ENCODE data around the gene SLC25A1.

Gene SLC25A1

DNA sequence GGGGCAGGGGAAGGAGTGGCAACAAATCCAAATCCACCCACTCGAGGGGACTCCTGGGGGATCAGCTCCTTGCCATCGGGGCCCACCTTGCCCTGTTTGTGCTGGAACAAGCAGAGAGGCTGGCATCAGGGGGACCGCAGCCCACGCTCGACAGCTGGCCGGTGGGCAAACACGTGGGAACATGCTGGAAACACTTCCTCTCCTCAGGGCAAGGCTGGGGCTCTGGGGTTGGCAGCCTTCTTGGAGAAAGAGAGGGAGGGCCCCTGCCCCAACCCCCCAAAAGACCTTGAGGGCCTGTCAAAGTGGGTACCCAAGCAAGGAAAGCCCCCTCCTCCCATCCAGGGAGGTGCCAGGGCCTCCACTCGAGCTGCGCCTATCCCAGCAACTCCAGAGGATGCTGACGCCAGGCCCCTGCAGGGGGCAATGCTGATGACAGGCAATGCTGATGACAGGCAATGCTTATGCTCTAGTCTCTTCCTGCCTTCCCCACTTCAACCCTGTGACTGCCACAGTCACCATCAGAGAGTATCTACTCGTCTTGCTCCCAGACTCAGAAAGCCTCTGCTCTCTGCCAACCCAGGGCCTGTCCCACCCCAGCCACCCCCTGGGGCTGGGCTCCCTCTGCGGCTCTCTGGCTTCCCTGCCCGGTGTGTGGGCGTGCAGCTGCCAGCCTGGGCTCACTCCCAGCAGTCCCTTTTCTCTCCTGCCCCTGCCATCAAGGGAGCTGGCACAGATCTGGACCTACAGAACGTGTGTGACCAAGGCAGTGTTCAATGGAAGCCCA is 40.1 kb downstream of the SLC25A1 start:
- peaks cover 25% of the 10 kb centered on the region; the same call in 1 of the 2 replicates for H3K36me3 ChIP-seq (ENCODE audit: insufficient read depth, low read length)
- H4K20me1 ChIP-seq (ENCODE audit: insufficient read depth, low read length, poor library complexity, severe bottlenecking): no peaks in the 10 kb centered on the region
- no peaks in the 10 kb centered on the region for H3K4me1 ChIP-seq (ENCODE audit: insufficient read depth, low read length, poor library complexity, severe bottlenecking)
- H3K4me3 ChIP-seq (ENCODE audit: low read length, poor library complexity, severe bottlenecking): no peak overlapping the region
- H2AFZ ChIP-seq (ENCODE audit: low read length): no peak overlapping the region
- no peak overlapping the region for H3K9ac ChIP-seq (ENCODE audit: low read depth, low read length, poor library complexity, severe bottlenecking)
- no peaks in the 10 kb centered on the region for H3K9me2 ChIP-seq (replicated peaks; ENCODE audit: low read depth, low read length)
- H3F3A ChIP-seq (ENCODE audit: low read depth): no peaks in the 10 kb centered on the region
- no peaks in the 10 kb centered on the region for H3K9me3 ChIP-seq (ENCODE audit: insufficient read depth, low read depth, low read length)
- TF ChIP-seq EZH2phosphoT487 (IDR thresholded peaks at IDR 0.05; ENCODE audit: borderline replicate concordance): no peak
- TF ChIP-seq, protein P1, sequence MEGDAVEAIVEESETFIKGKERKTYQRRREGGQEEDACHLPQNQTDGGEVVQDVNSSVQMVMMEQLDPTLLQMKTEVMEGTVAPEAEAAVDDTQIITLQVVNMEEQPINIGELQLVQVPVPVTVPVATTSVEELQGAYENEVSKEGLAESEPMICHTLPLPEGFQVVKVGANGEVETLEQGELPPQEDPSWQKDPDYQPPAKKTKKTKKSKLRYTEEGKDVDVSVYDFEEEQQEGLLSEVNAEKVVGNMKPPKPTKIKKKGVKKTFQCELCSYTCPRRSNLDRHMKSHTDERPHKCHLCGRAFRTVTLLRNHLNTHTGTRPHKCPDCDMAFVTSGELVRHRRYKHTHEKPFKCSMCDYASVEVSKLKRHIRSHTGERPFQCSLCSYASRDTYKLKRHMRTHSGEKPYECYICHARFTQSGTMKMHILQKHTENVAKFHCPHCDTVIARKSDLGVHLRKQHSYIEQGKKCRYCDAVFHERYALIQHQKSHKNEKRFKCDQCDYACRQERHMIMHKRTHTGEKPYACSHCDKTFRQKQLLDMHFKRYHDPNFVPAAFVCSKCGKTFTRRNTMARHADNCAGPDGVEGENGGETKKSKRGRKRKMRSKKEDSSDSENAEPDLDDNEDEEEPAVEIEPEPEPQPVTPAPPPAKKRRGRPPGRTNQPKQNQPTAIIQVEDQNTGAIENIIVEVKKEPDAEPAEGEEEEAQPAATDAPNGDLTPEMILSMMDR (conservative IDR thresholded peaks at IDR 0.05; ENCODE audit: low read length): no peak
- no peaks in the 10 kb centered on the region for H3K27me3 ChIP-seq (ENCODE audit: insufficient read depth, low read length, poor library complexity, severe bottlenecking)
- no peak overlapping the region for H3K4me2 ChIP-seq (ENCODE audit: low read depth, low read length, poor library complexity, severe bottlenecking)
- peaks cover 4% of the 10 kb centered on the region; the same call in 1 of the 2 replicates for H3K79me2 ChIP-seq (ENCODE audit: insufficient read depth, low read length)

DNA sequence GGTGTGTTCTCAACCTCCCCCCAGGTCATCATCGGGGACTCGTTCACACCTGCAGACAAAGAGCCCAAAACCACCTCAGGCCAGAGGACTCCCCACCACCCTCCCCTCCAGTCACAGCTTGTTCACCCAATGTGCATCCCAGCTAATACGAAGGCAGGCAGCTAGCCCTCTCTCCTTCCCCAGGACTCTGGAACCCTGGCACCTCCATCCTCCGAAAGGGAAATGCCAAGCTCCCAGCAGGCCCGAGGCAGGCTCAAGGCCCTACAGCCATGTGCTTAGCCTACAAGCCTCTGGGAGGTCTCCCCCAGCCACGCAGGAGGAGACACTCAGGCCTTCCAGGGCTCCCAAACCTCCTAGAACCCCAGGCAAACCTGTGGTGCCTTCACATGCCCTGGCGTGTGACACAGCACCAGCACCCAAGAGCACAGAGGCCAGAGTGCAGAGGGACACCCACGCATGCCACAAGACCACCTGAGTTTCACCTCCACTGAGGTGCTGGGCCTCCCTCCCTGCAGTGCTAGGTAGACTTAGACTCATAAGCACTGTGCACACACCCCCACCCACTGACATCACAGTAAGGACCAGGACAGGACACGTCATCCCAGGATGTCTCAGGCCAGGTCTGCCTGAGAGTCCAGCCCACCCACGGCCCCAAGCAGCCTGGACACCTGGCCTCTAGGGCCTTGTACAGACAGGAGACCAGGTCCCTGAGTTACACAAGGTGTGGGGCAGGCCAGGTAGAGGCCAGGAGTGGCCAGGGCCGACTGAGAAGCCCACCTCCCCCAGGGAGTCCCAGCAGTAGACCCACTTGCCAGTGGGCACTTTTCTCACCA is 40.9 kb downstream of the SLC25A1 start:
- Histone ChIP-seq H3K9me2 (replicated peaks; ENCODE audit: low read depth, low read length) (no peaks in the 10 kb centered on the region), H3K27me3 (ENCODE audit: insufficient read depth, low read length, poor library complexity, severe bottlenecking) (no peaks in the 10 kb centered on the region), H3K9ac (ENCODE audit: low read depth, low read length, poor library complexity, severe bottlenecking) (no peak overlapping the region), H4K20me1 (ENCODE audit: insufficient read depth, low read length, poor library complexity, severe bottlenecking) (no peaks in the 10 kb centered on the region), H3K9me3 (ENCODE audit: insufficient read depth, low read depth, low read length) (no peaks in the 10 kb centered on the region), H3K36me3 (ENCODE audit: insufficient read depth, low read length) (peaks cover 25% of the 10 kb centered on the region; the same call in 1 of the 2 replicates), H3K4me1 (ENCODE audit: insufficient read depth, low read length, poor library complexity, severe bottlenecking) (no peaks in the 10 kb centered on the region), H3K4me3 (ENCODE audit: low read length, poor library complexity, severe bottlenecking) (no peak overlapping the region), H2AFZ (ENCODE audit: low read length) (no peak overlapping the region), H3F3A (ENCODE audit: low read depth) (no peaks in the 10 kb centered on the region), H3K4me2 (ENCODE audit: low read depth, low read length, poor library complexity, severe bottlenecking) (no peak overlapping the region), H3K79me2 (ENCODE audit: insufficient read depth, low read length) (no peaks in the 10 kb centered on the region)
- TF ChIP-seq, protein P1 (conservative IDR thresholded peaks at IDR 0.05; ENCODE audit: low read length): no peak
- TF ChIP-seq EZH2phosphoT487 (IDR thresholded peaks at IDR 0.05; ENCODE audit: borderline replicate concordance): no peak

DNA sequence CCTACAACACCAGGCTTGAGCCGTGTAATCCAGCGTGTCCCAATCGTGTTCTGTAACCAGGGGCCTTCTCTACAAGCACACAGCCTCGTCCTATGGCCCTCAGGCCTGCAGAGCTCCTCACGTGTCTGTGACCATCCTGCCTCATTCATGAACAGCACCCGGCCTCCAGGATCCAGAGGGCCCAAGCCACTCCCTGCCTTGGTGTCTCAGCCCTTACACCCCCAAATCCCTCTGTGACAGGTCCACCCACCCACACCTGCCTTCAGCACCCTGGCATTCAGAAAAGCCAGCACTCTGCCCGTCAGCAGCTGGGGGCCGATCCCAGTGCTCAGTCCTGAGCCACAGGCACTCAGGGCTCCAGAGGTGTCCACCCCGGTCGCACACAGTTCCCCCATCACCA is 41.6 kb downstream of the SLC25A1 start:
- Histone ChIP-seq H3K4me2 (ENCODE audit: low read depth, low read length, poor library complexity, severe bottlenecking) (no peak overlapping the region), H3K4me3 (ENCODE audit: low read length, poor library complexity, severe bottlenecking) (no peak overlapping the region), H3F3A (ENCODE audit: low read depth) (no peaks in the 10 kb centered on the region), H3K36me3 (ENCODE audit: insufficient read depth, low read length) (peaks cover 25% of the 10 kb centered on the region; the same call in 1 of the 2 replicates), H3K9me2 (replicated peaks; ENCODE audit: low read depth, low read length) (no peaks in the 10 kb centered on the region), H3K9ac (ENCODE audit: low read depth, low read length, poor library complexity, severe bottlenecking) (no peak overlapping the region), H3K4me1 (ENCODE audit: insufficient read depth, low read length, poor library complexity, severe bottlenecking) (no peaks in the 10 kb centered on the region), H4K20me1 (ENCODE audit: insufficient read depth, low read length, poor library complexity, severe bottlenecking) (no peaks in the 10 kb centered on the region), H2AFZ (ENCODE audit: low read length) (no peak overlapping the region), H3K79me2 (ENCODE audit: insufficient read depth, low read length) (no peaks in the 10 kb centered on the region), H3K27me3 (ENCODE audit: insufficient read depth, low read length, poor library complexity, severe bottlenecking) (no peaks in the 10 kb centered on the region), H3K9me3 (ENCODE audit: insufficient read depth, low read depth, low read length) (no peaks in the 10 kb centered on the region)
- TF ChIP-seq EZH2phosphoT487 (IDR thresholded peaks at IDR 0.05; ENCODE audit: borderline replicate concordance): no peak
- TF ChIP-seq, protein P1 (conservative IDR thresholded peaks at IDR 0.05; ENCODE audit: low read length): no peak

All from Loucy (cell line).